ENCODE results near the gene SYT14. TPM values are rescaled to one million over a fixed set of nuclear protein-coding genes. Genes with fewer than 3 reads are reported as not detected.
"Not testable (repeated sequence)": the region's sequence is repeated elsewhere in the genome, so short reads cannot be mapped to it uniquely, and the experiment has no call there.

The SYT14 gene
- total RNA-seq, 1 donor from 2014 or later = 0.16 TPM

DNA sequence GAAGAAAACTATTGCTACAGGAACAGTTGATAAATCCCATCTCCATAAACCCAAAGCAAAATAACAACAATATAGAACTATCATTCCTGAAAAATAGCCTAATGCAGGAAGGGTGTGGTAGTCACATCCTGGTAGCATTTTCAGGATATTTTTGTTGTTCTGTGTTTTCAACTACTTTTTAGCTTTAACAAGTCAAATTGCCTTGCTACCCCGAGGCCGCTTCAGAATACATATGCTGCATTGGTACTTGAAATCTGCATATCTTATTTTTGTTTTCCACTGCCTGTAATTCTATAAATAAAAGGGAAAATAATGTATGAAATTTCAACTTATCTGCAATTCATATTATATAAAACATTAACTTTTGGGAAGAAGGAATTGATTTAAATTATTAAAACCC is 36.8 kb upstream of the SYT14 start:
- H3K36me3 Mint-ChIP-seq (ENCODE audit: unreplicated experiment) = no peaks in the 10 kb centered on the region
- no peak overlapping the region for H3K4me3 Mint-ChIP-seq (ENCODE audit: unreplicated experiment)
- H3K27me3 Mint-ChIP-seq (ENCODE audit: unreplicated experiment) = peaks cover 19% of the 10 kb centered on the region
- no peaks in the 10 kb centered on the region for H3K9me3 Mint-ChIP-seq (ENCODE audit: unreplicated experiment)
- TF ChIP-seq, protein P1, sequence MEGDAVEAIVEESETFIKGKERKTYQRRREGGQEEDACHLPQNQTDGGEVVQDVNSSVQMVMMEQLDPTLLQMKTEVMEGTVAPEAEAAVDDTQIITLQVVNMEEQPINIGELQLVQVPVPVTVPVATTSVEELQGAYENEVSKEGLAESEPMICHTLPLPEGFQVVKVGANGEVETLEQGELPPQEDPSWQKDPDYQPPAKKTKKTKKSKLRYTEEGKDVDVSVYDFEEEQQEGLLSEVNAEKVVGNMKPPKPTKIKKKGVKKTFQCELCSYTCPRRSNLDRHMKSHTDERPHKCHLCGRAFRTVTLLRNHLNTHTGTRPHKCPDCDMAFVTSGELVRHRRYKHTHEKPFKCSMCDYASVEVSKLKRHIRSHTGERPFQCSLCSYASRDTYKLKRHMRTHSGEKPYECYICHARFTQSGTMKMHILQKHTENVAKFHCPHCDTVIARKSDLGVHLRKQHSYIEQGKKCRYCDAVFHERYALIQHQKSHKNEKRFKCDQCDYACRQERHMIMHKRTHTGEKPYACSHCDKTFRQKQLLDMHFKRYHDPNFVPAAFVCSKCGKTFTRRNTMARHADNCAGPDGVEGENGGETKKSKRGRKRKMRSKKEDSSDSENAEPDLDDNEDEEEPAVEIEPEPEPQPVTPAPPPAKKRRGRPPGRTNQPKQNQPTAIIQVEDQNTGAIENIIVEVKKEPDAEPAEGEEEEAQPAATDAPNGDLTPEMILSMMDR (IDR thresholded peaks at IDR 0.05) = no peak
- no peaks in the 10 kb centered on the region for H3K4me1 Mint-ChIP-seq (ENCODE audit: unreplicated experiment)
- no peak for DNase-seq (ENCODE audit: extremely low spot score, unreplicated experiment)
- H3K27ac Mint-ChIP-seq (ENCODE audit: unreplicated experiment) = no peak overlapping the region

DNA sequence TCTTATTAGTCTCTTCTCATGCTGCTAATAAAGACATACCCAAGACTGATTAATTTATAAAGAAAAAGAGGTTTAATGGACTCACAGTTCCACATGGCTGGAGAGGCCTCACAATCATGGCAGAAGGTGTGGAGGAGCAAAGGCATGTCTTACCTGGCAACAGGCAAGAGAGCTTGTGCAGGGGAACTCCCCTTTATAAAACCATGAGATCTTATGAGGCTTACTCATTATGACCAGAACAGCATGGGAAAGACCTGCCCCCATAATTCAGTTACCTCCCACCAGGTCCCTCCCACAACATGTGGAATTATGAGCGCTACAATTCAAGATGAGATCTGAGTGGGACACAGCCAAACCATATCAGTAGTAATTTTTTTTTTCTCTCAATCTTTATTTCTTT is 33.2 kb upstream of the SYT14 start:
- peaks cover 28% of the 10 kb centered on the region for H3K27me3 Mint-ChIP-seq (ENCODE audit: unreplicated experiment)
- H3K27ac Mint-ChIP-seq (ENCODE audit: unreplicated experiment); DNase-seq (ENCODE audit: extremely low spot score, unreplicated experiment); H3K9me3 Mint-ChIP-seq (ENCODE audit: unreplicated experiment); H3K36me3 Mint-ChIP-seq (ENCODE audit: unreplicated experiment); H3K4me3 Mint-ChIP-seq (ENCODE audit: unreplicated experiment); H3K4me1 Mint-ChIP-seq (ENCODE audit: unreplicated experiment): not testable (repeated sequence)

DNA sequence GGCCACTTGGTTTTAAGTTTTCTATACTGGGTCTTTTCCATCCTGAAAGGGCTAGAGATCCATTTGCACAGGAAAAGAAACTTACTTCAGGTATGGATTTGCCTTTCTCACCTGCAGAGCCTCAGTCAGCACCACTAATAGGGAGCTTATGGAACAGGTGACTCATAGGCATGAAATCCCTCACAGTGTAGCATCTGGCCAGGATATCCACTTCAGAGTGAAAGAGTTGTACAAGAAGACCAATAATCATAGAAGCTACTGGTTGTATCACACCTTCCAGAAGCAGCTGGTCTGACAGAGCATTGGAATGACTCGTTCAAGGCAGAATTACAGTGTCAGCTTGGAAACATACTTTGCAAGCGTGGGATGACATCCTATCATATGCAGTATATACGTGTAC is 26.3 kb upstream of the SYT14 start:
- no peak overlapping the region for H3K27ac Mint-ChIP-seq (ENCODE audit: unreplicated experiment)
- TF ChIP-seq, protein P1 (IDR thresholded peaks at IDR 0.05) = no peak
- H3K36me3 Mint-ChIP-seq (ENCODE audit: unreplicated experiment) = no peaks in the 10 kb centered on the region
- DNase-seq (ENCODE audit: extremely low spot score, unreplicated experiment) = no peak
- no peak overlapping the region for H3K4me3 Mint-ChIP-seq (ENCODE audit: unreplicated experiment)
- H3K9me3 Mint-ChIP-seq (ENCODE audit: unreplicated experiment) = no peaks in the 10 kb centered on the region
- H3K27me3 Mint-ChIP-seq (ENCODE audit: unreplicated experiment) = peaks cover 4% of the 10 kb centered on the region
- no peaks in the 10 kb centered on the region for H3K4me1 Mint-ChIP-seq (ENCODE audit: unreplicated experiment)

DNA sequence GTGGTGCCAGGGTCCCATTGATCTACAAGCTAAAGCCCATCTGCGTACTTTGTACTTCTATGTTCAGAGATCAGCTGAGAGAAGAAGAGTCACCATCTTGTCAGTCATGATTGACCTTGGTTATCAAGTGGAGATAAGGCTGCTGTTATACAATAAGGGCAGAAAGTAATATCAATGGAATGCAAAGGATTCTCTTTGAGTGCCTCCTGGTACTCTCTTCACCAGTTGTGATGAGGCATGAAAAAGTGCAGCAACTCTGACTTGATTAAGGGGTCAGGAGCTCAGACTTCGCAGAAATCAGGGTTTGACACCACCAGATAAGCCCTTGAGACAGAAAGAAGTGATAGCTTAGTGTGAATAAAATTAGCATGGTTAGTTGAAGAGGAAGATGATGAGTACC is 25.7 kb upstream of the SYT14 start:
- TF ChIP-seq, protein P1 (IDR thresholded peaks at IDR 0.05) = no peak
- Mint-ChIP-seq H3K27me3 (ENCODE audit: unreplicated experiment) (no peaks in the 10 kb centered on the region), H3K36me3 (ENCODE audit: unreplicated experiment) (no peaks in the 10 kb centered on the region), H3K4me1 (ENCODE audit: unreplicated experiment) (no peaks in the 10 kb centered on the region), H3K27ac (ENCODE audit: unreplicated experiment) (no peak overlapping the region), H3K9me3 (ENCODE audit: unreplicated experiment) (no peaks in the 10 kb centered on the region), H3K4me3 (ENCODE audit: unreplicated experiment) (no peak overlapping the region)
- no peak for DNase-seq (ENCODE audit: extremely low spot score, unreplicated experiment)

DNA sequence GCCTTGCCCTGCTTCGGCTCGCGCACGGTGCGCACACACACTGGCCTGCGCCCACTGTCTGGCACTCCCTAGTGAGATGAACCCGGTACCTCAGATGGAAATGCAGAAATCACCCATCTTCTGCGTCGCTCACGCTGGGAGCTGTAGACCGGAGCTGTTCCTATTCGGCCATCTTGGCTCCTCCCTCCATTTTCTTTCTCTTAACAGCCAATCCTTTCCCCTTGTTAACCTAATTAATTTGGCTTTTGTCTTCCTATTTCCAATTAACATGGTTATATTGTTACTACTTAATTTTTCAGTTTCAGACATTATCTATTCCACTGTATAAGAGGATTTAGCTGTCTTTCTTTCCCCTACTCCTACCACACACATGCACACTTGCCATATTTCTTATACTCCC is 18.4 kb upstream of the SYT14 start:
- DNase-seq (ENCODE audit: extremely low spot score, unreplicated experiment) = not testable (repeated sequence)

DNA sequence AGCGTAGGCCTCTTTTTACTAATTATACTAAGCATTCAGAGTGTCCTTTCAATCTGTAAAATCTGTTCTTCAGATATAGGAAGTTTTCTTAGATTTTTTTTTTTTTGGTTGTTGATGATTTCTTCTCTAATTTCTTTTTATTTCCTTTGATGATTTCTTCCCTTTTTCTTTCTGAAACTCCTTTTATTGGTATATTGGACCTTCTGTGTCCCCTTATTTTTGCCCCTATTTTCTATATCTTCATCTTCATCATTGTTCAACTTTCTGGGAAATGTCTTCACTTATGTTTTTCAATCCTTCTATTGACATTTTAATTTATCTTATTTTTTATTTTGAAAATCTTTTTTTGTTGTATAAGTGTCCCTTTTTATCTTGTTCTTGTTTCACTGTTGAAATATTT is 17.2 kb upstream of the SYT14 start:
- Mint-ChIP-seq H3K4me1 (ENCODE audit: unreplicated experiment) (no peaks in the 10 kb centered on the region), H3K9me3 (ENCODE audit: unreplicated experiment) (peaks cover 5% of the 10 kb centered on the region), H3K4me3 (ENCODE audit: unreplicated experiment) (no peak overlapping the region), H3K27me3 (ENCODE audit: unreplicated experiment) (peaks cover 7% of the 10 kb centered on the region), H3K27ac (ENCODE audit: unreplicated experiment) (no peak overlapping the region), H3K36me3 (ENCODE audit: unreplicated experiment) (no peaks in the 10 kb centered on the region)
- TF ChIP-seq, protein P1 (IDR thresholded peaks at IDR 0.05) = no peak
- no peak for DNase-seq (ENCODE audit: extremely low spot score, unreplicated experiment)

More for the DNA sequence above, 18.4 kb upstream of the SYT14 start:
- H3K4me3 Mint-ChIP-seq (ENCODE audit: unreplicated experiment); H3K4me1 Mint-ChIP-seq (ENCODE audit: unreplicated experiment); H3K27ac Mint-ChIP-seq (ENCODE audit: unreplicated experiment); H3K27me3 Mint-ChIP-seq (ENCODE audit: unreplicated experiment); H3K9me3 Mint-ChIP-seq (ENCODE audit: unreplicated experiment); H3K36me3 Mint-ChIP-seq (ENCODE audit: unreplicated experiment): not testable (repeated sequence)

All from osteocyte (in vitro differentiated cells).